Measurements from ENCODE around the gene TMEM240.
"Not testable (repeated sequence)": the region's sequence is repeated elsewhere in the genome, so short reads cannot be mapped to it uniquely, and the experiment has no call there.

TMEM240 gene

GRCh38 chr1:1524750-1525383, 15.6 kb downstream of the TMEM240 start:
- DNase-seq (ENCODE audit: low read depth in 2 of 2): not testable (repeated sequence)

GRCh38 chr1:1523651-1524050, 16.8 kb downstream of the TMEM240 start:
- DNase-seq (ENCODE audit: low read depth in 2 of 2): not testable (repeated sequence)

GRCh38 chr1:1523226-1523625, 17.2 kb downstream of the TMEM240 start:
- not testable (repeated sequence) for DNase-seq (ENCODE audit: low read depth in 2 of 2)

GRCh38 chr1:1522536-1522935, 17.9 kb downstream of the TMEM240 start:
- DNase-seq (ENCODE audit: low read depth in 2 of 2): not testable (repeated sequence)

GRCh38 chr1:1521331-1521730, 19.1 kb downstream of the TMEM240 start:
- DNase-seq (ENCODE audit: low read depth in 2 of 2): no peak

GRCh38 chr1:1519805-1520505, 20.5 kb downstream of the TMEM240 start:
- not testable (repeated sequence) for DNase-seq (ENCODE audit: low read depth in 2 of 2)

GRCh38 chr1:1518621-1519007, 21.8 kb downstream of the TMEM240 start:
- DNase-seq (ENCODE audit: low read depth in 2 of 2): not testable (repeated sequence)

GRCh38 chr1:1517973-1518620, 22.3 kb downstream of the TMEM240 start:
- DNase-seq (ENCODE audit: low read depth in 2 of 2): no peak

GRCh38 chr1:1516923-1517322, 23.5 kb downstream of the TMEM240 start:
- not testable (repeated sequence) for DNase-seq (ENCODE audit: low read depth in 2 of 2)

- not testable (repeated sequence) for DNase-seq (ENCODE audit: low read depth in 2 of 2)
These were observed 26.0 kb downstream of the TMEM240 start for GRCh38 chr1:1514376-1514775.

GRCh38 chr1:1513675-1514074, 26.7 kb downstream of the TMEM240 start:
- not testable (repeated sequence) for DNase-seq (ENCODE audit: low read depth in 2 of 2)

GRCh38 chr1:1512425-1512824, 28.0 kb downstream of the TMEM240 start:
- not testable (repeated sequence) for DNase-seq (ENCODE audit: low read depth in 2 of 2)

- peak; percentile 94 to 96 for DNase-seq (ENCODE audit: low read depth in 2 of 2)
These were observed 28.7 kb downstream of the TMEM240 start, which contains the start of gene ATAD3A for GRCh38 chr1:1511533-1512285. Gene ATAD3A (plus strand): TSS chr1:1512162. CDS start chr1:1512269, 107 bp downstream.

GRCh38 chr1:1510912-1511532, 29.4 kb downstream of the TMEM240 start:
- DNase-seq (ENCODE audit: low read depth in 2 of 2): no peak

GRCh38 chr1:1509465-1509850, 31.0 kb downstream of the TMEM240 start:
- not testable (repeated sequence) for DNase-seq (ENCODE audit: low read depth in 2 of 2)

- not testable (repeated sequence) for DNase-seq (ENCODE audit: low read depth in 2 of 2)
These were observed 31.5 kb downstream of the TMEM240 start for GRCh38 chr1:1508775-1509464.

GRCh38 chr1:1507305-1507704, 33.1 kb downstream of the TMEM240 start:
- no peak for DNase-seq (ENCODE audit: low read depth in 2 of 2)

GRCh38 chr1:1505801-1506200, 34.6 kb downstream of the TMEM240 start:
- DNase-seq (ENCODE audit: low read depth in 2 of 2): not testable (repeated sequence)

GRCh38 chr1:1505366-1505798, 35.0 kb downstream of the TMEM240 start:
- not testable (repeated sequence) for DNase-seq (ENCODE audit: low read depth in 2 of 2)

GRCh38 chr1:1504777-1505365, 35.6 kb downstream of the TMEM240 start:
- DNase-seq (ENCODE audit: low read depth in 2 of 2): peak; percentile 40 to 66
